ENCODE data around the gene FANCC.

The FANCC gene

DNA sequence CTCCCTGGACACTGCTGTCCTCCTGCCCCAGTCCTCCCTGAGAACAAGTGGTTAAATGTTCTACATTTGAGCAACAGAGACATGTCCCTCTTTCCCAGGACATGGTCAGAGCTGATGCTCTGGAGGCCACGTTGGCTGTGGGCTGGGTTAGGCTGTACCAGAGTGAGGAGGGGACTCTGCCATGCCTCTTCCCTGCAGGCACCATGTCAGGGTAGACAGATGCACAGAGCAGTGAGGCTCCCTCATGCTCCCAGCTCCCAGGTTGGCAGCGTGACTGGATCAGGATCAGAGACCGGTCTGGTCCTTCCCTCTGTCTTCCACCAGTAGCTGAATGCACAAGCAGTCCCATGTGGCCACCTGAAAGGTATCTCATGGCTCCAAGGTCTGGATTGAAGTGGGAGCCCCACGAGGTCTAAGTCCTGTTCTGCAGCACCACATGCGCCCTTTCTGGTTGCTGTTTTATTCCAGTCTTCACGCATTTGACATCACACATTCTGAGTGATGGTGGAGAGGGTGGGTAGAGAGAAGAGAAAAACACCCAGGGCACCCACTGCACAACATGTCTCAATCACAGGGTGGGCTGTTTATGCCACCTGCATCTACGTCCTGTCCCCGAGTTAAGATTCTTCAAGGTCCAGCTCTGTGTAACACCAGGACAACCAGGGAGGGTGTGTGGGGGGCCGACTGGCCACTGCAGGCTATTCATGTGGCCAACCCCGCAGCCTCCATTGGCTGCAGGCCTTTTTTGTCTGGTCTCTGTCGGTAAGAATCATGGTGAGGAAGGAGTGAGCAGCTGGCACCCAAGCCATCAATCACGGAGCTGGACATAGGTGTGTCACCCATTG is 204.9 kb downstream of the FANCC start:
- no peak for DNase-seq

DNA sequence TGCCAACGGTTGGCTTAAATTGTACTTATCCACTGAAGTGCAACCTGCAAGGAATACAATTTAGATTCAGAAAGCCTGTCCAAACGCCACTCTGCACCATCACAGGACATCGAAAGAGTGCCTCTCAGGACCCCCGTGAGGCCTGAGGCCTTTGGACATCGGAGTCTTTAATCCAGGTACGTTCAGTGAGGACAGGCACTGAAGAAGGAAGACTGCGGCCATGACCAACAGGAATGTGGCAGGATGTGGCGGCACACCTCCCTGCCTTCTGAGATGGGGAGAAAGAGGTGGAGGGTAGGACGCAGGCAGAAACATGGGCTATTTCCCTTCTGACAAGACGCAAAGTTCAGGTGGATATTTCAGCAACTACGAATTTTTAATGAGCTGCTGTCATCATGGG is 205.8 kb downstream of the FANCC start:
- DNase-seq: no peak

DNA sequence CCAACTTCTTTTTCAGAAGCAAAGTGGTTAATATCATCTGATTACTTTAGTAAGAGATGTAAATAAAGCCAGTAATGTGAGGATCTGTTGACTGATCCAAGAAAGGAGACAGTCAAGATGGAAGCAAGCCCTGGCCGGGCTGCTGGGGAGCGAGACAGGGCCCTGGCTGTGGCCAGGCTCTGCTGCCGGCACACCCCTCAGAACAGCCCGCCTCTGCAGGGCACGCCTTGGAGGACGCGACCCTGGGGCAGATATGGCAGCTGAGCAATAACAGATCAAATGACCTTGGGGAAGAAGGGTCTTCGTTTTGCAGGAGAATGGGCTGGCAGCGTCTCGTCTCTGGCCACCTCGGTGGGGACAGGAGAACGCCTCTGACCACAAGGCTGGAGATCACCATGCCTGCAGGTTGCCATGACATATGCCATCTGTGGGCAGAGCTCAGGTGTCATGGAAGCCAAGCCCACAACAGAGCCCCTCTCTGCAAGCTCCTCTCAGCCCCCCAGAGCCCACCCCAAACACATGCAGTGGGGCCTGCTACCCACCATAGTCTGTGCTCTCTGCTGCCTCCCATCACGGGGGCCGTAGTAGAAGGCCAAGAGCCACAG is 206.5 kb downstream of the FANCC start:
- DNase-seq: no peak

DNA sequence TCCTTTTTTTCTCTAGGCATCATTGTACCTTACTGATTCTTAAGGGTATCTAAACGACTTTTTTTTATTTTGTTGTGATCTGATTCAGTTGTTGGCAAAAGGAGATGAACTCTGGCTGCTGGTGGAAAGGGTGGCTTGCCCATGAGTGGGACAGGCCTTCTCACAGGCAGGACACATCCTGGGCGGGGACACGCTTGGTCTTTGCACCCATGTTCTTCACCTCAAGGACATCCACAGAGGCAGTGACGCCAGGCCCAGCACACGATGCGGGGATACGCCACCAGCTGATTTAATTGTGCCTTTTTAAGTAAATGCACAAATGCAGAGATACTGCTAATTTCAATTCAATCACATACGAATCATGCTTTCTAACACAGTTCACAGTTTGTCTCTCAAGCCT is 208.1 kb downstream of the FANCC start:
- no peak for DNase-seq

DNA sequence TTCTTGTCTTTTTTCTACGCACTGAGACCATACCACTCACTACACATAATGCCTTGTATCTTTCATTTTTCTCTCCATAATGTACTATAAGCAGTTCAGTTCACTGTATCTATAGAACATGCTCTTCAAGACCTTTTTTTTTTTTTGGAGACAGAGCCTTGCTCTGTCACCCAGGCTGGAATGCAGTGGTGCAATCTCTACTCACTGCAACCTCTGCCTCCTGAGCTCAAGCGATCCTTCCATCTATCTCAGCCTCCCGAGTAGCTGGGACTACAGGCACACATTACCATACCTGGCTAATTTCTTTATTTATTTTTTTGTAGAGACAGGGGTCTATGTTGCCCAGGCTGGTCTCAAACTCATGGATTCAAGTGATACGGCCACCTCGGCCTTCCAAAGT is 208.7 kb downstream of the FANCC start:
- no peak for DNase-seq

DNA sequence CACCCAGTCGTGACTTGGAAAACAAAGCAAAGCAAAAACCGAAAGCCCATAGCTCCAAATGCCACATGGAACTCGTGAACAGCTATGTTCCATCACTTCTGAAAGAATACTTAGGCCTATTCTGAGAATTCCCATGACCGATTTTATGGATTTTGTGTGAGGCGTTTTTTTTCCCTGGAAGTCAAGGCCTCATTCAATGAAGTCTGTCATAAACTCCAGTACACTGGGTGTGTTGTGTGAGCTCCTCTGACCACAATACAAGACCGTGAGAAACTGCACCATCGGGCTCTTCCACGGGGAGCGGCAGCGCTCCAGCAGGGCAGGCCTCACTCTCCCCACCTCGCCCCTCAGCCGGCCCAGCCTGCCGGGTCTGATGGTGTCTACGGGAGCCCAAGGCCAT is 209.5 kb downstream of the FANCC start:
- DNase-seq: no peak

DNA sequence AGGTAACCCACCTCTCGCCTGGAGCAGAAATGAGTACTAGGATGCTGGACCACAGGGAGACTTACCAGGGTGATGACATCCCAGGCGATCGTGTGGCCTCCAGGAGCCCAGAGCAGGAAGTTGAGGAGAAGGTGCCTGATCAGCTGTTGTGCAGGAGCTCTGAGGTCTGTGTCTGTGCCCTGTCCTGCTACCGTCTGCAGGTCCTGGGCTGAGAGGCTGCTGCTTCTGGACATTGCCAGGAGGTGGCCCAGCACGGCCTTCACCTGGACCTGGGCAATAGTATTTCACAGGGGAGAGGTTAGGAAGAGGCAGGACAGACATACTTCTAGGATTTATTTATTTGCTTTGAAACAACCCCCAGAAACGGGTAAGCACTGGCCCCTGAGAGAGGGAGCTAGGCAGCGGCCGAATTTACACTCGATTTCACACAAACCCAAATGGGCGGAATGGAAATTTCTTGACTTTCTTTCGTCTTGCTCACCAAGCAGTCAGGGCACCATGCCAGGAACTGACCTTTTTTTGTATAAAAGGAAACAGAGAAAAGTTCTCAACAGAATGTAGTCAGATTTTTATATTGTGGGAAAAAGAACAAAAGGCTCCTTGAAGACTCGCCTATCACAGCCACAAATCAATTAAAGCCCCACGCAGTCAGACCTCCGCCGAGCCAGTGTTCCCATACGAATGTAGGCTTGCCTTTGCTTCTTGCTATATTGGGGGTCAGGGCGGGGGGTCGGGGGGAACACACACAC is 210.3 kb downstream of the FANCC start:
- DNase-seq: no peak

DNA sequence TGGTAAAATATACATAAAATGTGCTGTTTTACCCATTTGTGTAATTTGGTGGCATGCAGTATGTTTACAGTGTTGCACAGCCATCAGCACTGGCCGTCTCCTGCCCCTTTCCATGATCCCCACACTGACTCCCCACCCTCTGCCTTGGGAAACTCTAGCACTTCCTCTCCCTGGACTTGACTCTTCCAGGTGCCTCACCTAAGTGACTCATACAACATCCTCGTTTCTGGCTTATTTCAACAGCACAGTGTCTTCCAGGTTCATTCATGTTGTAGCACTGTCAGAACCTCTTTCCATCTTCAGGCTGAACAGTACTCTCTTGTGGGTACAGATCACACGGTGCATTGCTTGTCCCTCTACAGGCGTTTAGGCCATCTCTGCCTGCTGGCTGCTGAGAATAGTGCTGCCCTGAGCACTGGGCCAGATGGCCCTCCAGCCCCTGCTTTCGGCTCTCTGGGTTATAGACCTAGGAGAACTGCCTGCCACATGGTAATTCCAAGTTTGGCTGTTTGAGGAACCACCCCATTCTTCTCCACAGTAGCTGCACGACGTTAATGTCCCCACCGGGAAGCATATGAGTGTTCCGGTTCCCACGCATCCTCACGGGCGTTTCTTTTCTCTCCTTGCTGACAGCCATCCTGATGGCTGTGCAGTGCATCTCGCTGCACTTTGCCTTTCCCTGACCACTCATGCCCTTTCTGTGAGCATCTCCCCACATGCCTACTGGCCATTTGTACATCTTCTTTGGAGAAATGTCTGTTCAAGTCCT is 211.8 kb downstream of the FANCC start:
- no peak for DNase-seq

DNA sequence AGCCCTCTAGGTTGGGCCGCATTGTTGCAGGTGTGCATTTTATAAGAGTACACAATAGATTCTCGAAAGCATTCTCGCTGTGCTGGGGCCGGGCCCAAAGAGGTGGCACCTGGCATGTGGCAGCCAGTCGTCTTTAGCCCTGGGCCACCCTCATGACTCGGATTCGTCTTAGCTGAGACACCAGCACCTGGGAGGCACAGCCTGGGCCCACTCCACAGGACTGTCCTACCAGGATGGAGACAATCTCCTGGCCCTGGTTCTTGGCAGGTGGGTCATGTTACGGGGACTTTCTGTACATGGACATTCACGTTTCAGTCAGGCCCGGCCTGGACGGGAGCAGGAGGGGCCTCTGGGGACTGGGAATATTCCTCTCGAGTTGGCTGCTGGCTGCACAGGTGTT is 212.5 kb downstream of the FANCC start:
- DNase-seq: no peak

DNA sequence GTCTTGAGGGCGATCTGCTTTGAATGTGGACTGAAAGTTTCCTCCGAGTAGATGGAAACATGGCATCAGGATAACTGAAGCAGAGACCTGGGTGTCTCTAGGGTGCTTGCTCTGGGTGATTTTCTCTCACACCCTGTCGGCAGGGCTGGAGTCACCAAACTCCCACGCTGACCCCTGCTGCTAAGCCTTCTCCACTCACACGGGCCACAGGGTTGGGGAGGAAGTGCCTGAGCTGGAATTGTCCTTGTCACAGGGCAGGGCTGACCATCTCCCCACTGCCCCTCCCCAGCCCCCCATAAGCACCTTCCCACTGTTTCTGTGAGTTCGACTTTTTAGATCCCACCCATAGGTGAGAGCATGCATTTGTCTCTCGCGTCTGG is 212.9 kb downstream of the FANCC start:
- DNase-seq: no peak

DNA sequence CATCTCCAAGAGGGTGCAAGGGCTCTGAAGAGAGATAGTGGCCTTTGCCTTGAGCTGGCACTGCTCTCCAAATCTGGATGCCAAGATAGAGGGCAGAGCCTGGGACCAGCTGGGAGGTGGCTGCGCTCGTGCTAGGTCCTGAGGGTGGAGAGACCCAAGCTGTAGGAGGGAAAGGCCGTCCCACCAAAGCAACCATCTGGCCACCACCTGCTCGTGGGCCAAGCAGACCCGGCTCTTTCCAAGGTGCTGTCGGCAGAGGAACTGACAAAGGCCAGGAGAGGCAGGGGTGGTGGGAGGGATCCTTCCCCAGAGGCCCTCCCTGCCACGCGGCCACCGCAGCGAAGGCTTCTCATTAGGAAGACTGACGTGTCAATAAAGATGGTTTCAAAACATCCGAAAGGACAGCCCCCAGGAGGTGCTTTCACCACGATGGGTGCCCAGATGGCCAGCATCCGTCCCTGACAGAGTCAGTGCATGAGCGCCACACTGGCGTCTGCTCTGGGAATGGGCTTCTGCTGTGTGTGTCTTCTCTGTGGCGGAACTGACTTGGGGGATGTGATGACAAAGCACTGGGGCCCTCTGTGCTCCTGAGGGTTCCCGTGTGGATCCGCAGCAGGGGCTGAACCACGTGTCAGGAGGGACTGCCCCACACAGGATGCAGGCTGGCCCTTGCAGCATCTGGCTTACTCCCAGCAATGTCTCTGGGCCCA is 213.5 kb downstream of the FANCC start:
- DNase-seq: no peak

DNA sequence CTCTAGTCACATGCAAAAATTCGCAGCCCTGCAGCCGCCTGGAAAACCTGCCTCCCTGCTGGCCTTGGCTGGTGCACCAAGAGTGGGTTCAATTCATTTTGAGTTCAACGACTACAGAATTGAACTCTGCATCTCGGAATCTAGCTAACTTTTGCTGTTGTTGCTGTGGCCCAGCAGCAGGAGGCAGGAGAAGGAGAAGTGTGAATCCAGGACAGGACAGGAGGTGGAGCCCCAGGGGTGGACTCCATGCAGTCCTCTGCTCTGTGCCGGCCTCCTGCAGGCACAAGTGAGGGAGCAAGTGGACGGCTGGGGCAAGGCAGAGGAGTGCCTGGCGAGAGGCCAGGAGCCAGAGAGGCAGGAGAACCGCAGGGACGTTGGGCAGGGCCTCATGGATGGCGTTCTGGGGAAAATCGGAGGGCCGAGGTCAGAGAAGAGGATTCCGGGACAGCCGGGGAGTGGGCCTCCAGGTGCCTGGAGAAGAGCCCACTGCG is 214.2 kb downstream of the FANCC start:
- DNase-seq: no peak

DNA sequence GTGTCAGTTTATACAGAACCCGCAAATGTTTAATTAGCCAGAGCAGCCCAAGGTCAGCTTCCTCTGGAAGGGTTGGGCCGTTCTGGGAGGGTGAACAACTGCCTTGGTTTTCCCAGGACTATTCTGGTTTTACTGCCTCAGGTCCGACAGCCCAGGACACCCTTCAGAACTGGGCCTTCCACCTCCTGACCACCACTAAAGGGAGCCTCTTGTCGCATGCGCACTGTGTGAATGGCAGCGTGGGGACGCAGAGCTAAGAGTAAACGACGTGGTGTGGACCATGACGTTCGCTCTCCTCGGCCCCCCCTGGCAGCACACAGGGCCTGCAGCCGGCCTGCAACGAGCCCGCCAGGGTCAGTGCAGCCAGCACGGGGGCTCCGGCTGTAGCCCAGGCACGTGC is 214.9 kb downstream of the FANCC start:
- DNase-seq: no peak

DNA sequence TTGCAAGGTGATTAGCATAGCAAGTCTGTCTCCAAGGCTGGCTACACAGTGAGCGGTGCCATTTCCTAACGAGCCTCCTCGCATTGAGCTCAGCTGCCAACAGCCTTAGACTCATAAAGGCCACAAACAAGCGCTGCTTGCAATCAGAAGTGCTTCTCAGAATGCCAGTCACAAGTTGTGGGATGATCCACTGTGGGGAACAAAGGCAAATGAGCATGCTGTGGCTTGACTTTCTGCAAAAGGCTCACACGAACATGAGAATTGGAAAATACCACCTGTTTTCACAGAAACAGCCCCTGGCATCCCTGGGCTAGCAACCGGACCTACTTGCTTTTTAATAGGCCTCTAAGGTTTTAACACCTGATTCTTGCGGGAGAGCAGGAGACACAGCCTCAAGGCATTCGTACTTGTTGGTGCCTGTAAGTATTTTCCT is 215.5 kb downstream of the FANCC start:
- DNase-seq: no peak

DNA sequence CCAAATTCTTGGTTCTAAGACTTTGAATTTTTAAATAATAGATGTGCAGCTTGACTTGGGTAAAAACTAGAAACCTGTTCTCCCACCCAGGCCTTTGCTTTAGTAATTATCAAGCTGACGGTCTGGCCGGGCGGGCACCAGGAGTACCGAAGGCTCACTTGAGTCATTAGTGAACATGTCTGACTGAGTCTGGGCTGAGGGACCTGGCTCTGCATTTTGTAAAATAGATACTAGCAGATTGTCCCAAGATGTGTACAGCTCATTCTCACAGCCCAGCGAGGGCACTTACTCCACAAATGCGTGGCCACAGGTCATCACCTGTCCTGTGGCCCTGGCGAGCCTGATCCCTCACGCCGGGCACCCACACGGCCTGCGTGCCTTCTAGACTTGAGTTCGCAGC is 216.2 kb downstream of the FANCC start:
- DNase-seq: no peak

DNA sequence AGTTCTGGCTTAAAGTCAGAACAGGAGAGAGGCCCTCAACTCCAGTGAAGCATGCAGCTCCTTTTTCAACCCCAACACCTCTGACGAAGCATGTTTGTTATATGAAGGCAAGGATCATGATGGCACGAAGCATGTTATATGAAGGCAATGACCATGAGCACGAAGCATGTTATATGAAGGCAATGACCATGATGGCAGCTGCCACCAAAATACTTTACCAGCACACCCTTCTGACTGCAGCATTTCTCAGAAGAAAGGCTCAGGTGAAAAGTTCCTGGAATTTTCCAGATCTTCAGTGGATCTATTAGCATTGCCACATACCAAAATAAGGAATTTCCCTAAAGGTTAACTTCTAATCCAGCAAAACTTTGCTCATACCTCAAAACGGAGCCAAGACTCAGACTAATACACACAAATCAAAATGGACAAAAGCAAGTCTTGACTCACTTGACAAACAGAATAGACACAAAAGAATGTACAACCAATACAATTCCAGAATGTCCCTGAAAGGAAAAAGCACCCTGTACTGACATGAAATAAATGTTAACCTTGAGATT is 217.4 kb downstream of the FANCC start:
- DNase-seq: no peak

DNA sequence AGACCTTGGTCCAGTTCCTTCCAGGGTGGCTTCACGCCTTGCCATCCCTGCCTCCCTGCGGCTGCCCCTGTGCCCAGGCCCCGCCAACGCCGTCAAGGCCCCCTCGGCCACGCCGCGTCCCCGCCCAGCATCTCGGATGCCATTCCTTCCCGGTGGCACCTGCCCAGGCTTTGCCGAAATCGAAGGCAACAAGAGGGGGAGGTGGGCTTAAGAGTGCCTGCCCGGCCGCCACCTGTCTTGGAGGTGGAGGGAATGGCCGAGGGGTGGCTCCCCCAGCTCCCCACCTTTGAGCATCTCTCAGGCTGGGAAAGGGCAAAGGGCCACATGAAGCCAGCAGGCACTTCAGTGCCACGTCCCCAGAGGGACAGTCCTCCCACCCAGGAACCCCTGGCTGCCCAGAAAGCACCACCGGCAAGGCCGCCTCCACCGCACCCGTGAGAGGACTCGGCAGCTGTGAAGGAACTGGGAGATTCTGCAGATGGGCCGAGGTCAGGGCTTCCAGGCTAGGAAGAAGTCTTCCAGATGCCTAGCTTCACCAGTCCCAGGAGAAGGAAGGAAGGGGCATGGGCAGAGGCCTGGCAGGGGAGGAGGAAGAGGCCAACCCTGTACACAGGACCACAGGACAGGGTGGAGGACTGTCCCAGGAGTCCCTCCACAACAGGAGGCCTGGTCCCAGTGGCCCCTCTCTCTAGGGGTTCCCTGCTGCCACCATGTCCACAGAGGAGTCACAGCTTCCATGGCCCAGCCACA is 218.0 kb downstream of the FANCC start:
- DNase-seq: no peak

DNA sequence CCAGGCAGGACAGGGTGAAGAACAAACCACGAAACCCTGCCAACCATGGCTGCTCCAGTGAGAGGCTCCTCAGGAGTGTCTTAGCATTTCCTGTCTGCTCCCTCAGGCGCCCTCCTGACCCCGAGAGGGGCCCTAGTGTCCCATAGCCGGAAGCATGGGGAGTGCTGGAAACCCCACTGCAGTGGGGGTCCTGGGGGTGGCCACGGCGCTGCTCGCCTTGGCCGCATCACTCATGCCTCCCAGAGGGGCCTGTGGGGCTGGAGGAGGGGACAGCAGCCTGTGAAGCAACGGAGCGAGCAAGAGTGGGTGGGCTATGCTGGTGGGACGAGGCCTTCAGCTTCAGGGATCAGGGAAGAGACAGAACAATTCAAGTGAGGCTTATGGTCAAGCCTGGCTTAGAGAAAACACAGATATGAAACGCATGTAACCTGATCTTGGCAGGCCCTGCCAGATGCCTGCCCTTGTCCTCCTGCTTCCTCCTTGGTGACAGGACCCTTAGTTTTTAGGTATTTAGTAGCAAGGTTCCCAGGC is 219.1 kb downstream of the FANCC start:
- no peak for DNase-seq

DNA sequence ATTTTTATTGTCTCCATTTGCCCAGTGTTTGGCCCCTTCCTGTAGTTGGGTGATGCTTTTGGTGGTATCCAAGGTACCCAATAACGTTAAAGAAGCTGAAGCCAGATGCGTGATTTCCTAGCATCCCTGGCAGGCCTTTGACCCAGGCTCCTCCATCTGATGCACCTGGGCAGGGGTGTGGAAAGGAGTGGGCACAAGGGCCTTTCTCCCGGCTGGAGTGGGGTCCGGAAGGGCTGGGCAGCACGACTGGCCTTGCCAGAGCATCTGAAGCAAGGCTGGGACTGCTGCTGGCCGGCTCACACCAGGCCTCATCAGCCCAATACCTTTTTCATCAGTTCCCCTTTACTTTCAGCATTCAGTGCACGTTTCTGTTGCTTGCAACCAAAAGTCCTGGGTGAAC is 220.2 kb downstream of the FANCC start:
- no peak for DNase-seq

DNA sequence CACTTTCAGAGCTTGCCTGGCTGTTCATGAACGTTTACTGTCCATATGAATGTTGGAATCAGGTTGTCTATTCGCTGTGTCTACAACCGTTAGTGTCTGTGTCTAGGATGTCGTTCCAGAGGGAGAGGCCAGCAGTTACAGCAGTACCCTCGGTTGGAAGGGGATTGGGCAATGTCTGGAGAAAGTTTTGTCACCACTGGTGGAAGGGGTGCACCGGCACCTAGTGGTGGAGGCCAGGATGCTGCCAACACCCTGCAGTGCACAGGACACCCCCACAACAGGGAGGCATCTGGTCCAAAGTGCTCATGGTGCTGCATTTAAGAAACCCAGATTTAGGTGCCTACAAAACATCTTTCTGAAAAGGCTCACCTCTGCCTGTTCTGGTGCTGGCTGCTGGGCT is 220.7 kb downstream of the FANCC start:
- no peak for DNase-seq

DNA sequence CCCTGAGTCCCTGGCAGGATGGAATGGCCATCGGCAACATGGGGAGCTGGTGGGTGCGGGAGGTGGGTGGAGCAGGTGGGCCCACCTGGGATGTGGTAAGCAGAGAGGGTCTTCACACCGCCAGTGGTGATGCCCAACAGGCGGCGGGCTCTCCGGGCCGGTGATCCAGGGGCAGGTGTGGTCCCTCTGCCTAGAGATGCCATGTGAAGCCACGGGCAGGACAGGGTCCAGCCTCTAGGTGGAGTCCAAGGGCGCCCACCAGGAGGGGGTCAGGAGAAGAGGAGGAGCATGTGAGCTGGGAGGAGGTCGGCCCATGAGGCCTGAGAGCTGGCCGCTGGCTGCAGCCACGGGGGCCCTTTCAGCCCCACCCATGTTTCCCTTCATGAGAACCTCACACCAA is 221.1 kb downstream of the FANCC start:
- DNase-seq: no peak

Data from stimulated activated CD4-positive, alpha-beta T cell treated with anti-CD3 and anti-CD28 coated beads, Interleukin-2, amount 100 ng/mL, for 48 hours (primary cell).